Measurements from ENCODE around the gene SFXN1. TPM values are rescaled to one million over a fixed set of nuclear protein-coding genes. Genes with fewer than 3 reads are reported as not detected.
"Not testable (repeated sequence)": the region's sequence is repeated elsewhere in the genome, so short reads cannot be mapped to it uniquely, and the experiment has no call there.

The SFXN1 gene
- total and polyA plus RNA-seq, 2 donors from 2014 or later, result 33.4 to 35.4 TPM

GRCh38 chr5:175493726-175494125, 15.4 kb downstream of the SFXN1 start:
- Histone ChIP-seq H3K4me1 (ENCODE audit: control insufficient read depth in 2 of 3, insufficient read depth in 2 of 3, low read depth in 1 of 3, low read length in 3 of 3) (peaks cover 0 to 6% (median 0%) of the 10 kb centered on the region in 3 donors), H3K4me3 (ENCODE audit: low read length in 3 of 3) (no peak overlapping the region), H3K36me3 (ENCODE audit: control insufficient read depth in 2 of 3, insufficient read depth in 3 of 3, low read length in 3 of 3) (peaks cover 8 to 28% (median 13%) of the 10 kb centered on the region in 3 donors), H3K27me3 (ENCODE audit: control insufficient read depth, insufficient read depth, low read length) (no peaks in the 10 kb centered on the region), H3K27ac (ENCODE audit: low read depth in 2 of 2, low read length in 2 of 2) (no peak overlapping the region), H3K9me3 (ENCODE audit: control insufficient read depth in 2 of 3, insufficient read depth in 1 of 3, low read length in 3 of 3) (no peaks in the 10 kb centered on the region), H3K9ac (ENCODE audit: low read length in 3 of 3) (no peak overlapping the region)
- no peak for FAIRE-seq
- TF ChIP-seq CTCF (IDR thresholded peaks at IDR 0.05; ENCODE audit: borderline replicate concordance, extremely low read depth, insufficient read depth), result no peak
- DNase-seq, result no peak
- intact Hi-C loops (cut with DNase I), result no loop called here

- no peak for TF ChIP-seq CTCF (IDR thresholded peaks at IDR 0.05; ENCODE audit: borderline replicate concordance, extremely low read depth, insufficient read depth)
- Histone ChIP-seq H3K9me3 (ENCODE audit: control insufficient read depth in 2 of 3, insufficient read depth in 1 of 3, low read length in 3 of 3) (no peaks in the 10 kb centered on the region), H3K4me1 (ENCODE audit: control insufficient read depth in 2 of 3, insufficient read depth in 2 of 3, low read depth in 1 of 3, low read length in 3 of 3) (peaks cover 0 to 6% (median 0%) of the 10 kb centered on the region in 3 donors), H3K27me3 (ENCODE audit: control insufficient read depth, insufficient read depth, low read length) (no peaks in the 10 kb centered on the region), H3K27ac (ENCODE audit: low read depth in 2 of 2, low read length in 2 of 2) (no peak overlapping the region), H3K9ac (ENCODE audit: low read length in 3 of 3) (no peak overlapping the region), H3K4me3 (ENCODE audit: low read length in 3 of 3) (no peak overlapping the region), H3K36me3 (ENCODE audit: control insufficient read depth in 2 of 3, insufficient read depth in 3 of 3, low read length in 3 of 3) (peaks cover 8 to 28% (median 13%) of the 10 kb centered on the region in 3 donors)
- intact Hi-C loops (cut with DNase I), result no loop called here
- DNase-seq (no peak), FAIRE-seq (no peak)
Observed at GRCh38 chr5:175494264-175495183, 16.2 kb downstream of the SFXN1 start.

- Histone ChIP-seq H3K9me3 (ENCODE audit: control insufficient read depth in 2 of 3, insufficient read depth in 1 of 3, low read length in 3 of 3) (no peaks in the 10 kb centered on the region), H3K9ac (ENCODE audit: low read length in 3 of 3) (no peak overlapping the region), H3K4me1 (ENCODE audit: control insufficient read depth in 2 of 3, insufficient read depth in 2 of 3, low read depth in 1 of 3, low read length in 3 of 3) (no peaks in the 10 kb centered on the region), H3K27ac (ENCODE audit: low read depth in 2 of 2, low read length in 2 of 2) (no peak overlapping the region), H3K4me3 (ENCODE audit: low read length in 3 of 3) (no peak overlapping the region), H3K27me3 (ENCODE audit: control insufficient read depth, insufficient read depth, low read length) (no peaks in the 10 kb centered on the region), H3K36me3 (ENCODE audit: control insufficient read depth in 2 of 3, insufficient read depth in 3 of 3, low read length in 3 of 3) (no peaks in the 10 kb centered on the region)
- no peak for TF ChIP-seq CTCF (IDR thresholded peaks at IDR 0.05; ENCODE audit: borderline replicate concordance, extremely low read depth, insufficient read depth)
- intact Hi-C loops (cut with DNase I), result no loop called here
- no peak for FAIRE-seq
- no peak for DNase-seq
Observed at GRCh38 chr5:175501759-175502158, 23.4 kb downstream of the SFXN1 start.

GRCh38 chr5:175507671-175508070, 29.3 kb downstream of the SFXN1 start:
- H3K9ac ChIP-seq (ENCODE audit: low read length in 3 of 3); DNase-seq; H3K4me1 ChIP-seq (ENCODE audit: control insufficient read depth in 2 of 3, insufficient read depth in 2 of 3, low read depth in 1 of 3, low read length in 3 of 3); intact Hi-C loops (cut with DNase I); H3K27ac ChIP-seq (ENCODE audit: low read depth in 2 of 2, low read length in 2 of 2); H3K4me3 ChIP-seq (ENCODE audit: low read length in 3 of 3); H3K27me3 ChIP-seq (ENCODE audit: control insufficient read depth, insufficient read depth, low read length); FAIRE-seq; H3K9me3 ChIP-seq (ENCODE audit: control insufficient read depth in 2 of 3, insufficient read depth in 1 of 3, low read length in 3 of 3): not testable (repeated sequence)
- H3K36me3 ChIP-seq (ENCODE audit: control insufficient read depth in 2 of 3, insufficient read depth in 3 of 3, low read length in 3 of 3), result peaks cover 0 to 30% (median 12%) of the 10 kb centered on the region in 3 donors
